HG03064 (cell line): ENCODE measurements around the gene RMND5A.

Experiments
- ATAC-seq: cut with Tn5 transposase; IDR thresholded peaks from one replicate; pipeline ENCODE4 v1.9.1; 2021; ENCODE audit warnings: low read depth; ENCODE audit not compliant: unreplicated experiment

Gene RMND5A

GRCh38 chr2:86760371-86760770, 40.3 kb downstream of the RMND5A start:
- ATAC-seq: no peak

- no peak for ATAC-seq
Measured at GRCh38 chr2:86764661-86765309, 44.7 kb downstream of the RMND5A start.

- no peak for ATAC-seq
Measured at GRCh38 chr2:86765310-86765695, 45.2 kb downstream of the RMND5A start.

GRCh38 chr2:86768189-86768949, 48.3 kb downstream of the RMND5A start:
- no peak for ATAC-seq

GRCh38 chr2:86769838-86770237, 49.7 kb downstream of the RMND5A start:
- no peak for ATAC-seq

- no peak for ATAC-seq
Measured at GRCh38 chr2:86770816-86771301, 50.8 kb downstream of the RMND5A start.

- no peak for ATAC-seq
Measured at GRCh38 chr2:86772611-86773010, 52.5 kb downstream of the RMND5A start.

GRCh38 chr2:86774862-86775261, 54.8 kb downstream of the RMND5A start:
- ATAC-seq: no peak

GRCh38 chr2:86775338-86775737, 55.2 kb downstream of the RMND5A start:
- ATAC-seq: no peak

GRCh38 chr2:86776532-86776931, 56.4 kb downstream of the RMND5A start:
- no peak for ATAC-seq

- no peak for ATAC-seq
Measured at GRCh38 chr2:86778957-86779356, 58.9 kb downstream of the RMND5A start.

- ATAC-seq: no peak
Measured at GRCh38 chr2:86779971-86780370, 59.9 kb downstream of the RMND5A start.

- ATAC-seq: no peak
Measured at GRCh38 chr2:86781363-86781762, 61.3 kb downstream of the RMND5A start.

- ATAC-seq: no peak
Measured at GRCh38 chr2:86782748-86783147, 62.7 kb downstream of the RMND5A start.

- peak; percentile 96 for ATAC-seq
Measured at GRCh38 chr2:86783615-86784339, 63.7 kb downstream of the RMND5A start.

GRCh38 chr2:86785456-86785855, 65.4 kb downstream of the RMND5A start:
- no peak for ATAC-seq

GRCh38 chr2:86786001-86786536, 66.0 kb downstream of the RMND5A start:
- ATAC-seq: no peak

GRCh38 chr2:86787736-86788135, 67.6 kb downstream of the RMND5A start:
- ATAC-seq: no peak

GRCh38 chr2:86788165-86788564, 68.1 kb downstream of the RMND5A start:
- no peak for ATAC-seq

- ATAC-seq: no peak
Measured at GRCh38 chr2:86788881-86789686, 69.0 kb downstream of the RMND5A start.
